Activated CD4-positive, alpha-beta T cell treated with anti-CD3 and anti-CD28 coated beads, Interleukin-10, Interleukin-2, amounts not matched to agents 100 ng/mL and 50 ng/mL, durations not matched to agents 16 hours and 8 hours (primary cell): ENCODE data around the gene LMCD1.

ENCODE experiments used
- DNase-seq: peaks from one replicate; pipeline ENCODE4 v3.0.0-alpha.2; 2020

Gene LMCD1

DNA sequence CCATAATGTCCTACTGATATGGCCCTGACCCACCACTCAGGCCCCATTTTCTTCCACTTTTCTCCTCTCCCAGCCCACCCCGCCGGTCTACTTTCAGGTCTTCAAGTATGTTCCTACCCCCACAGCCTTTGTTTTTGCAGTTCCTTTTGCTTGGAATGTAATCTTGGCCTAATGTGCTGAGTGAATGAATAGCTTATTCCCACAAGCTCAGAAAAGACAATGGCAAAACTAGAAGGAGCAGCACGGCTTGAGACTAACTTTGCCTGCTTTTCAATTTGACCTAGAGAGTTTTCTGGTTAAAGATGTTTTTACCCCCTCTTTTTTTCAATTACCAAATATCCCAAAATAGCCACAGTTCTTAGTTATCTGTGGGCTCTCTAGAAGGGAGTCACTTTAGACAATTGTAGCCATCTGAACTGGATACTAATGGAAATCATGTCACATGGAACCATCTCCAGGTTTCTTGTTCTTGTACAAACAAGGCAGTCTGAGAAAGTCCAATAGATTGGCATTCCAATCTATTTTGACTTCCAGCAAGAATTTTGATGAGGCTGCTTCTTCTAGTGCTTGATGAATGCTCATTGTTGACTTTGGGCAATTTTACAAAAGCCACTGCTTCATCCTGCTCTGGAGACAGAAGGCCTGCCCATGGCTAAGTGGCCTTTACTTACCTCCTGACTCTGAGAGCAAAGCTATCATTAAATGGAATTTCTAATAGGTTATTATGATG, 16.3 kb upstream of the LMCD1 start:
- no peak for DNase-seq

DNA sequence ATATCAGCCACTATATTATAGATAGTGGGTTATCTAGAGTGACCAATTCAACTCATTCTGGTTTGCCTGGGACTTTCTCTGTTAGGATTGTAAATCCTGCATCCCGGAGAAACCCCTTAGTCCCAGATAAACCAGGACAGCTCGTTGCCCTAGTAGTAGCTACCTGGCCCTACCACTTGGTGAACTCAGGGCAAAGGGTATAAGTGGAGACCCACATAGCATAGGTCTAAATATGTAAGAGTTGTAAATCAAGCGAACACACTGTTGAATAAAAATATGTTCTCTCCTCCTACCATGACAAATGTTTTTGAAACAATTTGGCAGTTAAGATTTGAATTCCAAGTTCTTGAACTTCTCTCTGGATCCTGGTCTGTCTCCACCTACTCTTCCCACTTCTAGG, 15.7 kb upstream of the LMCD1 start:
- no peak for DNase-seq

DNA sequence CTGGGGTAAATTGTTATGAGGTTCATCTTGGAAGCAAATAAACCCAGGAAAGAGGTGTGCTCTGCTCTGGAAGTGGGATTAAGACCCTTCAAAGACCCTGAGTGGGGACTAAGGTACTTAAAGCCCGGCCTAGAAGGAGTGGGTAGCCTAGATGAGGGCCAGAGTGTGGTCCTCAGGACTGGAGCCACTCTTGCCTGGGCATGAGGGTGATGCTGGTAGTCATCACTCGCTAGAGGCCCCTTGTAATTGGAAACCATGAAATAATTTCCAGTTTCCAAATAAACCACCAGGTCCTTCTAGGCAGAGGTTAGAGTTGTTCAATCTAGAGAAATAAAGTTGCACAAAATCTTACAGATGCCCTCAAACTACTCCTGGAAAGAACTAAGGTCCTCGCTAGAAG, 15.2 kb upstream of the LMCD1 start:
- DNase-seq = no peak

DNA sequence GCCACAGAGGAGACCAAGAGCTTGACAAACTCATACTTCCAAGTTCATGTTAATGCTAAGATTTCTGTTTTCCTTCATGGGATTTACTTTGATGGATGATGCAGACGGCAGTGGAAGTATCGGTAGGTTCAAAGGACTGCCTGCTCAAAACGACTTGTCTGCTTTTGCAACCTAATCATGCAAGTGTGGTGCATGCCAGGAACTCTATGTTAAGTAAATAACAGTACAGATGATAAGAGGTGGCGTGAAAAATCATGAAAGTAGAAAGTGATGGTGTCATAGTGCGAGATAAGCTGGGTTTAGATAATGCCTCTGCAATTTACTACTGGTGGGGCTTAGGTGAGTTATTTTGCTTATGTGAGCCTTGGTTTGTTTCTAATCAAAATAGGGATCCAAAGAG, 14.7 kb upstream of the LMCD1 start:
- no peak for DNase-seq

DNA sequence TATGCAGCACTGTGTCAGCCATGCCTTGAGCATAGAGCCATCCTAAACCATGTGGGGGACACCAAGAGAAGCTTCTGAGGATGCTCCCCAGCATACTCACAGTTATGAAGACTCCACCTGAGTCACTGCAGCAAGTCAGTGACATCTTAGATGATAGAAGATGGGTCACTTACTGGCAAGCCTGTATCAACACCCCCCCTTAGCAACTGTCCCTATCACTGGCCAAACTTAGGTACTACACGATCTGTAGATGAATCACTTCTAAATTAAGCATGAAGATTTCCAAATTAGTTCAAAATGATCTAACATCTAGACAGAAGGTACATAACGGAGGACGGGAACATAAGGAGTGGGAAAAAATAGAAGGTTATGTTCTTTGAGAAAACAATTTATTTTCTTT, 13.2 kb upstream of the LMCD1 start:
- no peak for DNase-seq

DNA sequence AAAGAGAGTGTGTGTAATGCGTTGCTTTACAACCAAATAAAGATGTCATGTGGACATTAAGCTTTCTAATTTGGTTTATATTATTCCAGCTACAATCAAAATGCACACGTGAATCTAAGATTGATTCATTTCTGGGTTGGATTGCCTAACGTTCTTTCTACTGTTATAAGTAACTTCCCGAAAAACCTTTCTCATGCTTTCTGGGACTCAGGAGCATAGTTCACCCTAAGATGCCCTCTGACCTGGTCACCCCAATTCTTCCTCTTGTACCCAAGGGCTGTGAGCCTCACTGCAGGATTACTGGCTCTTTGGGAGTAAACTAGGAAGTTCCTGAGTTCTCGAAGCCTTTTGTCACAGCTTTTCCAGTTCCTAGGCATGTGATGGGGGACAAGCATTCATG, 12.7 kb upstream of the LMCD1 start:
- DNase-seq = no peak

DNA sequence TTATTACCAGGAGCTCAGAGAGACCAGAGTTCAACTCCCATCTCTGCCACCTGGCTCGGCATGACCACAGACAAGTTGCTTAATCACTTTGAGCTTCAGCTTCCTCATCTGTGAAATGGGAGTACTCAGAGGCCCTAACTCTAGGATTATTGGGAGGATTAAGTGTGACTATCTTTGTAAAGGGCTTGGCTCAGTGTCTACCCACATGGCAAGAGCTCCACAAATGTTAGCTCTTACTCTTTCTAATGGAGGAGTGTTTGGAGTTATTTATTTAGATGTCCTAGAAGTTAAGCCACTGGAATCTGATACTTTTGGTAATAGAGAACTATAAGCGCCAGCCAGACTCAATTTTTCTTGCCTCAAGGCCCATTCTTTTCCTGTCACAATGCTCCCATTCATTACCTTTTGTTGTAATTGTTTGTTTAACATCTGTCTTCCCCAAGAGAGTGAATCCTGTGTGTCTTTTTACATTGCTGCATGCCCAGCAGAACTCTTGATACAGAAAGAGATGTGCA, 12.3 kb upstream of the LMCD1 start:
- DNase-seq = no peak

DNA sequence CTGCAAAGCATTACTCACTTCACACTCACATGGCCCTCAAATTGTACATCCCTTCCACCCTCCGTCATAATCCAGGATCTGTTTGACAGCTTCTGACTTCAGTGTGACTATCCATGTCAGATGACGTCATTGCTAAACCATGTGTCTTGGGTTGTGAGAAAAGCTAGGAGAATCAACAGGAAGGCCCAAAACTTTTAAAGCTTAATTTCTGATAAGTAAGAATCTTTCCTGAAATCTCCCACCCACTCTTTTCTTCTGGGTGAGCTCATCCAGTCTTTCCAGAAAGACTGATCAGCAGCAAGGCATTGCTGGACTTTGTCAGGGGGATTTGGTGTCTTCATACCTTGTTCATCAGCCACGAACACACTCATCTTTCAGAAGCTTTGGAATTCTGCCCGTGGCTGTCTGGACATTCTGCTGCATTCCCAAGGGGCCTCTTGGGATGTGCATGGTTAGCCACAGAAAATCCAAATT, 11.5 kb upstream of the LMCD1 start:
- no peak for DNase-seq

DNA sequence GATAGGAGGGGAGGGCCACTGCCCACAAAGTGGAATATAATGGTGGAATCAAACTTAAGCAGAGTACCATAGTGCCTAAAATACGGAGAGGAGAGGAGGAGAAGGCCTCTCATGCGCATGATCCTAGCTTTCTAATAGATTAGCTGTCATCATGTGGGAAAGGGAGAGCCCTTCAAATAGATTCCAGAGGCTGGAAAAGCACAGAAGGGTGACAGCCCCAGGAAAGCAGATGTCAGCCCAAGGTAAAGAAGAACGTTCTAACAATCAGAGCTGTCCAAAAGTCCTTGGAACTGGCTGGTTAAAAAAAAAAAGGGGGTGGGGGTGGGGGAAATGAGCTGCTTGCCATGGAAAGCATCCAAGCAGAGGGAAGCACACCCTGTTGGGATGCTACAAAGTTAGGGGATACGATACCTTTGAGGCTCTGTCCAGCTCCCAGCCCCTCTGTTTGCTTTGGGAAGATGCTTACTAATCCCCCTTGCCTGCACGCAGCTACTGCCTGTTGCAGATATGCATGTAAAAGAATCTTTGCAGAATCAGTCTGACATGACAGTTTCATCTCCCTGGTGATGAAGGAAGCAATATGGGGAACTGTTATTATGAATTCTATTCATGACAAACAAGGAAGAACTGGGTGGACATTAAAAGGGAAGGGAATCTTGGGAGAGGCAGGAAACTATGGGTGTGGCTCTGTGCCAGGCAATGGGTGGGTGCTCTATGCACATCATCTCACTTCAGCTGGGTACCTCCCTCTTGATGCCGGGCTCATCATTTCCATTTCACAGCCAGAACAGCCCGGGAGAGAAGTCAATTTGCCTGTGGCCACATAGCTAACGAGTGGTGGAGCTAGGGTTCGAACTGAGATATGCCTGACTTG, 10.1 kb upstream of the LMCD1 start:
- DNase-seq = no peak

DNA sequence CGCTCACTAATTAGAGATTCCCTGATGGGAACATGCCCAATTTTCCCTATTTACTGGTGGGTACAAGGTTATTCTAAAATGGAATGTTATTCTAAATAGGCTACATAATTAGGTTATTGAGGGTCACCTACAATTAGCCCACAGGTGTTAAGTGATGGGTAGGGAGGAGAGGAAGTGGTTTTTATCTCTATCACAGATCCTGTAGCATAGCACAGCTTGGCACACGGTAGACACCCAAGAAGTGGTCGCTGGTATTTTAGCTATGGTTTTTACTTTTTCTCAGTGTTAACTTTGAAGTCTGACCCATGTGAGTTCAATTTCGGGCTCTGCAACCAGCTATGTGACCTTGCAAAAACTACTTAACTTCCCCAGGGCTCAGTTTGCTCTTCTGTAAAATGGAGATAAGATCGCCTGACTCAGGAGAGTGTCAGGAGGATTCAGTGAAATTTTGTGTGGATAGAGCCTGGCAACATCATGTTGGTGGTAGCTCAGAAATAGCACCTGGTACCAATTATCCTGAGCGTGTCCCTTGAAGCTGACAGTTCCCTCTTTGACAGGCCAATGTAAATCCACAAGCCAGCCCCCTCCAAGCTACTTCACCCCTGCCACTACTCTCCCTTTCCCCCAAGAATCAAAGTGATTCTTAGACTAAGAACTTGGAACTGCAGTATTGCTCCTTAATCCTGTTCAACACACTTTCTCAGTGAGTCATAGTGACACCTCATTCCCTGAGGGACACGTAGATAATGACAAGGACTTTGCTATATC, 8.7 kb upstream of the LMCD1 start:
- DNase-seq = no peak

DNA sequence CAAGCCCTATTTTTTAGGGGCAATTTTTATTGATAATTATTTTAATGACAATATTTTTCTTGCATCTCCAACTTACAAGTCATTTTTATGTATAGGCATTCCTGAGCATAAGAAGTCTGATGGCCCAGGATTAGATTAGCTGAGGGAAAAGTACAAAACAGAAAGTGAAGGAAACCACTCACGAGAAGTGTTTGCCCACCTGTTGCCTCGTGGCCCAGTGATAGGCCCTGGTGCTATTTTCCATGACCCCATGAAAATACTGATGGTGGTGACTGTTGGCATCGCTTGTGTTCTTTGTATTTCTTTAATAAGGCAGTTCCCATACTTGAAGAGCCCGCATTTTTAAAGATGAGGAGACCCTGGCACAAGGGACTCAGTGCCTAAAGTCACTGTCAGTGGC, 7.9 kb upstream of the LMCD1 start:
- DNase-seq = no peak

DNA sequence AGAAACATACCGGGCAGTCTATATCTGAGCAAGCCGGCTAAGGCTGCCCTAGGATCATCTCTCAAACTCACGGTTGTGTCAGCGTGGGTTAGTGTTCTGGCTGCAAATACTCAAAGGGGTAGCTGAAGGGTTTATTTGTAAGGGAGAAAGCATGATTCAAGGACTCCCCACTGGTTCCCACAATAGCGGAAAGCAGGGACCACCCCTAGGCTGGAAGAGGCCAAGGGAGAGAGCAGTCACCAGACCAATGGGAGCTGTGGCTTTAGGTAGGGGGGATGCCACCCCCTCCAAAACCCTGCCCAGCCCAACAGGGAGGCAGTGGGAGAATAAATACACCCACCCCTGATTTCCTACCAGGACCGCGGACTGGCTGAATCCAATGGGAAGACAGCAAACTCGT, 7.3 kb upstream of the LMCD1 start:
- no peak for DNase-seq

DNA sequence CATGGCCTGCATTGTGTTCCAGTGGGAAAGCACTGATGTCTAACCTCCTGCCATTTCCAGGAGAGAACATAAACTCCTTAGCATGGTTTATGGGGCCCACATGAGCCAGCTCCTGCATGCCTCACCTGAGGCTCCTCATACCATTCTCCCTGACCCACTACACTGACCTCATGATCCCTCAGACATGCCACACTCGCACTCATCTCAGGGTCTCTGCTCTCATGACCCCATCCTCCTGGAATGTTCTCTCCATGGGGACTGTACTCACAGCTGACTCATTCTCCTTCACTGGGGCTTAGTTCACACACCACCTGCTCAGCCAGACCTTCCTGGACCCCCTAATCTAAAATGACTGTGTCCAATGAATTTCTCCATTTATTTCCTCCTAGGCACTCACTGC, 4.0 kb upstream of the LMCD1 start:
- DNase-seq = no peak

DNA sequence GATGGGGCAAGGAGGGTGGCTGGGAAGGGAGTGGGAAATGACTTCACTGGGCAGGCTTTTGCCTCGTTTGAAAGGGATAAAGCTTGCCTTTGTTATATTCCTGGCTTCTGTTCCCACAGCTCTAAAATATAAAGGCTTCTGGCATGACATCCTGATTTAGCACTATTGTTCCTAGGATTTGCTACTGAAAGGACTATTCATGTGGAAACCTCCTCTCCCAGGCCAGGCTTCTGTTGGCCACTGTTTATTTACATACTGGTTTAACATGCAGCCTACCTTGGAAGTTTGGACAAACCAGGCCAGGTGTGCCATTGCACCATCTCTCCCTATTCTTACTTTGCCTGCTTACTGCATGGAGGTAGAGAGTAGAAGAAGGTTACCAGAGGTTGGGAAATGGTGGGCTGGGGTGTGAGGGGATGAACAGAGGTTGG, 2.4 kb upstream of the LMCD1 start:
- DNase-seq = no peak

DNA sequence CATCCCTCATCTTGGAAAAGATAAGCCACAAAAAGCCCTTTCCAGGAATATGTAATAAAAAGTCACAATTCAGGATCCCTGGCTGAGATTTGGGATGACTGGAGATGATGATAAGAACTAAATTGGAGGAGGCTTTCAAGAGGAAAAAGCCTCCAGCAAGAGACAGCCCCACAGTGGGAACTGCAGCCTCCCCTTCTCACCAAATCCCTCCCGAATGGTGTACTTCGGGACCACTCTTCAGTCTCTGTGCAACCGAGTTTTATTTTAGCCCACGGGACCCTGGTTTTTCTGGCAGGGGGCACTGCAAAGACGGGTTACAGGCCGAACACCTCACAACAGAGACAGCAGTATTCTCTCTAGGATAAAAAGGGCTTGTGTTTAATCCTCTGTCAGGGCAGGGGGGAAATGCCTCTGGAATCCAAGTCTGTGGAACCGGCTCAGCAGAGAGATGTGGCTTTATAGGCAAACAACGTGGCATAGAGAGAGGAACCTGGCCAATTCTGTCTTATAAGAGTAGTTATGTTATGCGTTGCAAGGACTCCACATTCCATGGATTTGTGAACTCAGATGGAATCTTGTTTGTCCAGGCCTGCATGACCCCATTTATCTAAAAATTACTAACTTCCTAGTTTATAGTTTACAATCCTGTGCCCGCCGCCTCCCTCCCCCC, 1.2 kb upstream of the LMCD1 start:
- DNase-seq = no peak

DNA sequence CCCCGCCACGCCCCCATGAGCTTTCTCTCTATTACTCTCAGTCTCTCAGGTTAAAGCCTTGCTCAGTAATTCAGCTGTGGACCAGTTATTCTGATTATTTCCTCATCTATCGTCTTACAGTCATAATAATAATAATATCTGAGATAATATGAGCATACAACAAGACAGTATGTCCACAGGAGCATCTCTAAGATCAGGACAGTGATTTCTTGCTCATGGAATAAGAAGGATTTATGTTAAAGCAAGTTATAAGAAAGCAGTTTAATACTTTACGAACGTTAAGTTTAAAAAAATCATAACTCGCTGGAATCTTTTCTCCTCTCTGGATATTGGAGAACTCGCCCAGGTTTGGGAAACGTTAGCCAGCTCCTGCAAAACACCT, 643 bp upstream of the LMCD1 start:
- DNase-seq = no peak

DNA sequence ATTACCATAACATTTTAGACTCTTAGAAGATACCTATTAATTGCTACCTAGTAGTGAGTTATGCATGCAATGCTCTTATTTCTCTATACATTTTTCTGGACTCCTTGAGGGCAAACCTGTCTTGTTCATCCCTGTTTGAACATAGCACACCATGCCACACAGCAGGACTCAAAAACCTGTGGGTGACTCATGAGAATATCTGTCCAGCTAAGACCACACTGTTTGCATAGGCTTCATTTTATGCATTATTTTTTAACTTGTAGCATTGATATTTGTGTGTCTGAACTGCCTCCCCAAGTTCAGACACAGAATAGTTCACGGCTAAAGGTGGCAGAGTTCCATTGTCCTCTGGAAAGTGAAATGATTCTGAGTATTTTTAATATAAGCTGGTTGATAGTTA, 1.8 kb downstream of the LMCD1 start:
- DNase-seq = no peak

DNA sequence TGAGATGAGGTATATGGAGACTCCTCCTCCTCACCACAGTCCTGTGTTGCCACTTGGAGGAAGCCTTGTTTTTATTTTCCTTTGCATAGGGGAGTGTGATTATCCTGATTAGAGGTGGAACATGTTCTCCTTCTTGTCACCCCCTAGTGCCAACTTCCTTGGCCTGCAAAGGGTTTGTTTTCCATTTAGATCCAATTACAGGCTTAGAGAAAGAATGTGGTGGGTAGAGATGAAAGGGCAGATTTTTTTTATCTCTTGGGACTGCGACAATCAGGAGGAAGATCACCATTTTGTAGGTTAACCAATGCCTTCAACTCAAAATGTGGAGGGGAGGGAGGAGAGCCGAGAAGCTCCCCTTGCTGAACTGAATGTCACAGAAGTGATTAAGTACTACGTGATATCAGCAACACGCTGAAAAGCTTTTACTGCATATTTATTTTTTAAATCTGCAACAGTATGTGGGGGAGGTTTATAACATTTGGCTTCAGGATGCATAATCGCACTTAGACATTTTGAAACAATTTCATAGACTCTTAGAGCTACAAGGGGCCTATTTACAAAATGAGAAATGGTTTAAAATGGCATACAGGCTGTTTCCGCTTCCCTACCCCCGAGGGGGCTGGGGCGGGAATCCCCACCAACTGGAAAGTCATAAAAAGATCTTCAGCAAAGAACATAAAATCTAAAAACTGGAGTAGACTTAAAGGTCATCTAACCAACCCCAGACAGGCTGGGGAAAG, 2.4 kb downstream of the LMCD1 start:
- DNase-seq = peak; percentile 8

DNA sequence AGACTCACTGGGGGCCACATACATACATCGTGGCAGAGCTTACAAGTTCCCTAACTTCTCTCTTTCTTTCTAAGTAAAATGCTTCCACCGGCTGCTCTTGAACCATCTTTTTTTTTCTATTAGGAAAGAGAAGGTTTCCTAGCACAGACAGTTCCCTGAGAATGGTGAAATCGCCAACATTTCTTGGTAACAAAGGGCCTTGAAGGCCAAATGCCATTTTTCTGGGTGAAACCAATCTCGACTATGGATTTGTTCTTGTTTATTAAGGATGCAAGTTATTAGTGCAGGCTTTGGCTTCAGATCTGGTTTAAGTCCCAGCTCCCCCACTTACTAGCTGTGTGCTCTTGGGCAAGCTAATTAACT, 3.0 kb downstream of the LMCD1 start:
- DNase-seq = no peak

DNA sequence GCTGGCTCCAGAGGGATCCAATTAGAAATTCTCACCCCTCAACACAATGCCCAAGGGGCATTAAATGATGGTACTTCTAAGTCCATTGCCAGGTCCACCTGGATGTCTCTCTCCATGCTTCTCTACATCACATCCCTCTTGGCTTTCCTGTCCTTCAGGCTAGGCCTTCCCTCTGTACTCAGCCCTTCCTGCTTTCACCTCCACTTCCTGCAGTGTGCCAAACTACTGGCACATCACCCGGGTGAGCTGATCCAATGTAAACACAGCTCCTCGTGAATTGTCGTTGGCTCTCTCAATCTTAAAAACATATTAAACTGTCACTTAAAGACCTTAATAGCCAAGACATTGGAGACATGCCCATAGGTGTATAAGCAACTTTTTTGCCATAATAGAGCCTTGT, 4.0 kb downstream of the LMCD1 start:
- no peak for DNase-seq

DNA sequence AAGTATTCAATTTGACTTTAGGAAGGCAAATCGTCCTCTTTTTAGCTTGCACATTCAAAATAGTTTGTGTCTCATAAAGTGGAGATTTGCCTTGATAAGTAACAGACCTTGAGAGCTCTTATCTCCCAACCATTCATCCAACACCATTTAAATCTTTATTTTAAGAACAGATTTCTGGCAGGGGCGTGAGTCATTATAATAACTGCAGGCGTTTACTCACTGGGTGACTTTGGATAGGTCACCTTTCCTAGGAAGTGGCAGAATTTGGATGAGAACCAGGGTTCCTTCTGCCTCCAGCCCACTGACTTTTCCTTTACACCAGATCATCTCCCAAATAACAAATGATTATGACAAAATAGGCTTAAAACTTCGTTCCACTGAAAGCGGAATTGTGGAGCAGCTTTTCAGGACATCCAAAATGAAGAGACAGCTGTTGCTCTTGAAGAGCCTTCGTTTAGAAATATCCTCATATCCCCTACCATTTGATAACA, 5.0 kb downstream of the LMCD1 start:
- DNase-seq = no peak

DNA sequence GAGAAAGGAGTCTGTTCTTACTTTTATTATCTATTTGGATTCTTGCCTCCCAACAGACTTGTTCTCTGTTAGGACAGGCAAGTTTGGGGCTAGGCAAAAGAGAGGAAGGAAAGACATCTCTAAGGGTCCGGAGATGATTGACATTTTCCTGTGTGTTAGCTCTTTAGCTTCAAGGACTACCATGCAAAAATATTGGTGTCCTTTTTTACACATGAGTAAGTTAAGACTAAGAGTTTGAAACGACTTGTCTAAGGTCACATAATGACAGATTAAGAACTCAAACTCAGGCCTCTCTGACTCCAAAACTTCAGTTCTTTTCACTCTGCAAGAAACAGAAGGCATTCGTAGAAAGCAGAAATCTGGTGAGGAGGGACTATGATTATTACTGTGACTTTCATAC, 5.9 kb downstream of the LMCD1 start:
- no peak for DNase-seq
